Adipose tissue (tissue), 3 donors: Measurements from ENCODE around the gene TNF. TPM values are rescaled to one million over a fixed set of nuclear protein-coding genes. Genes with fewer than 3 reads are reported as not detected.
"Not testable (repeated sequence)": the region's sequence is repeated elsewhere in the genome, so short reads cannot be mapped to it uniquely, and the experiment has no call there.

Experiments used
- H3K27ac ChIP-seq: one replicate; pipeline ENCODE4 v1.5.1; 2013; ENCODE audit warnings: low read depth, low read length
- WGBS, 3 donors: extraction: QIAGEN DNeasy Blood & Tissue Kit; methylation state at CpG; one replicate each; pipeline ENCODE4 v1.1.7; 2013; 5-methylcytosine and 5-hydroxymethylcytosine counted together
- polyA plus RNA-seq, 3 donors: library from polyadenylated mRNA; stranded (reverse); fragments of 200-250 nt; gene quantifications; one replicate each; pipeline ENCODE4 v1.2.3, GENCODE V29; 2013
- donor health status: healthy with polysubstance abuse.
- donor health status: Bipolar disorder and iron deficiency.
- donor health status: healthy.

The TNF gene
- polyA plus RNA-seq, 3 donors: 0.16 to 1.1 (median 0.56) TPM

GRCh38 chr6:31580807-31581433 lies 5.6 kb downstream of the TNF start:
- H3K27ac ChIP-seq: no peak overlapping the region
- WGBS, 3 donors: 0% methylated on average over 56 to 62 of the region's 62 CpGs

DNA sequence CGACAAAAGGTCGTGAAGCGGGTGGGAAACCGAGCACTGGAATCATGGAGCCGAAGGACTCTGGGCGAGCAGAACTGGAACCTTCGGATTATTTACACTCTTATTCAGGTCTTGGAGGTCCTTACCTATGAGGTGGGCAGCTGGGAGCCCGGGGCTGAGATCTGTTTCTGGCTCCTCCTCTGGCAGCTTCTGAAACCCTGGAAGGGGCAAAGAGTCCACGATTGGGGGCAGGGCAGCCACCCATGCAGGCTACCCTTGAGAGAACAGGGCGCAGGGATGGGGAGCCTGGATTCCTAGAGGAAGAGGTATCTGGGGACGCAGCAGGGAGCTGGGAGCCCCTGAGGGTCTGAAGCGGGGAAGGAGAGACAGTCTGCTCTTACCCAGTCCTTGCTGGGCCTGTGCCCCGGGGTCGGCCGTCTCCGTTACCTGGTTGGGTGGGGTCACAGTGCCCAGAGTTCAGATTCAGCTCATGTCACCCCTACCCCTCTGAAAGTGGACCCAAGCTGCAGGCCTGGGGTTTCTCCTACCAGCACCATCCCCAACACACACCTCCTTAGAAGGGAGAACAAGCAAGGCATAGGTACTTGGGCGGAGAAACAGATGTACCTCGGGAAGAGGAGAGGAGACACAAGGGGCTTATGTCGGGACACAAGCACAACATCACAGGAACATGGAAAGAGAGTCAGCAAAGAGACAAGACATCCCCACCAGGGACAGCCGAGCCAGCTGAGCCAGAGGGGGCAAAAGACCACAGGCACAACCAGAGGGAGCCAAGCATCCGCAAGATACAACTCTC lies 6.3 kb downstream of the TNF start:
- WGBS, 3 donors: 17 to 21% (median 20%) methylated on average over 21 of the region's 21 CpGs

DNA sequence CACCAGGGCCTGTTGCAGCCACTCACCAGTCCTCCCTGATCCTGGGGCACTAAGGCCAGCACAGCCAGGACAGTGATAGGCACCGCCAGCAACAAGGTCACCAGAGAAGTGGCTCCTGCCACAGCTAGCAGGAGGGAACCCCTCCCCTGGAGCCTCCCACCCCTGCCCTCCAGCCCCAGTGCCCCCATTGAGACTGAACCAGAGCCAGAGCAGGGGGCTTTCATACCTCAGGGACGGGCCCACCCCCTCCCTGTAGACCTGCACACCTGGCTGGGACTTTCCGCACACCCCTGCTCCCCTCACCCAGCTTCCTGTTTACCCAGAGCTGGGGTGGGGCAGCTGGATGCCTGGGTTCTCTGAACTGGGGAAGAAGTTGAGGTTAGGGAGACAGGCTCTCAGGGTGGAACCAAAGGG lies 6.9 kb downstream of the TNF start, which contains the start of gene LTB:
TSS of gene LTB (minus strand) at position 195 of the 414 bp plus-strand sequence. CDS start at position 188, 7 bp downstream.
- 36 to 57% (median 50%) methylated on average over 2 to 3 of the region's 3 CpGs for WGBS, 3 donors
- H3K27ac ChIP-seq: no peak within 1 kb of the TSS

More for the DNA sequence above, 6.3 kb downstream of the TNF start:
- H3K27ac ChIP-seq: no peak overlapping the region

GRCh38 chr6:31585491-31585890 lies 10.1 kb downstream of the TNF start:
- H3K27ac ChIP-seq: no peak overlapping the region
- WGBS, 3 donors: 58 to 64% (median 62%) methylated on average over 2 of the region's 2 CpGs

DNA sequence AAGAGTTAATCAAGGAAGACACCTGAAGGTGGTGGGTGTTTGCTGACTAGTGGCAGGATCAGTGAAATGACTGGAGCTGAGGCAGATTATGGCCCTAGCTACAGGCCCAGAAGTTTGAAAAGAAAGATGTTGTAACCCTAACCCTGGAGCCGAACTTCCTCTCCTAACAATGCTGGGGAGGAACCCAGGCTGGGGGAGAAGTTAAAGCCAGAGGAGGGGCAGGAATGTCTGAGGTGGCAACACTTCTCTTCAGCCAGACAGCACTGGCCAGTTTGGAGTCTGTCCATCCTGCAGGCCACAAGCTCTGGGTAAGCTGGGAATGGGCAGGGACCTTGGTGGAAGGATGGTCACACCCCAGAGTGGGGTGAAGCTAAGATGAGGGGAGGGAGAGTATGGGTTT lies 10.6 kb downstream of the TNF start, which contains the start of gene LST1:
TSS of gene LST1 (plus strand) at position 270 of the 400 bp plus-strand sequence. CDS start 1,023 bp downstream, outside the sequence.
- WGBS, 3 donors: 29 to 50% (median 35%) methylated on average over 1 of the region's 1 CpG
- H3K27ac ChIP-seq: peak within 1 kb of the TSS; percentile 17

GRCh38 chr6:31586599-31587281 lies 11.4 kb downstream of the TNF start:
- WGBS, 3 donors: 43 to 46% (median 46%) methylated on average over 8 to 9 of the region's 9 CpGs
- H3K27ac ChIP-seq: peak overlapping the region; percentile 17

DNA sequence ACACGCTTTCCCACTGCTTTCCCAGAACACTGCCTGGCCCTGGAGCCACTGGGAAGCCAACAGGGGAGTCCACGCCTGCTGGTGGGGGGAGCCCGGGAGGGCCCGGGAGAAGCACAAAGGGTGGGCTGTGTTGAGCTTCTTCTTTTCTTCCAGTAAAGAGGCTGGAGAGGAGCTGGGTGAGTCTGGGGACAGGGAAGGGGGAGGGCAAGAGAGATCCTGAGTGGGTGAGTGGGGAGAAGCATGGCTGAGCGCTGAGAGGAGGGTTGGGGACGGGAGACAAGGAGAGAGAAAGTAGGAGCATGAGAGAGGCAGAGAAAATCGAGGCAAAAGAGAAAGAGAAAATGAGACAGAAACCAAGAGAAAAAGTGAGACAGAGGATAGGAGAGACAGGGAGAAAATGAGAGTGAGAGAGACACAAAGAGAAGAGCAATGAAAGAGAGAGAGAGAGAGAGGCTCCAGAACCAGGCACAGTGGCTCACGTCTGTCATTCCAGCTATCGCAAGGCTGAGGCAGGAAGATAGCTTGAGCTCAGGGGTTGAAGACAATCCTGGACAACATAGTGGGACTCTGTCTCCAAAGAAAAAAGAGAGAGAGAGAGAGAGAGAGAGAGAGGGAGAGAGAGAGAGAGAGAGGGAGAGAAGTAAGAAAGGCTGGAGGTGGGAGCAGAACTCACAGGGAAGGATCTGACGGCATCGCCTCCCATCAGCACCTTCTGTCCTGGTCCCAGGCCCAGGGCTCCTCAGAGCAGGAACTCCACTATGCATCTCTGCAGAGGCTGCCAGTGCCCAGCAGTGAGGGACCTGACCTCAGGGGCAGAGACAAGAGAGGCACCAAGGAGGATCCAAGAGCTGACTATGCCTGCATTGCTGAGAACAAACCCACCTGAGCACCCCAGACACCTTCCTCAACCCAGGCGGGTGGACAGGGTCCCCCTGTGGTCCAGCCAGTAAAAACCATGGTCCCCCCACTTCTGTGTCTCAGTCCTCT lies 12.7 kb downstream of the TNF start:
- WGBS, 3 donors: 50 to 58% (median 57%) methylated on average over 12 of the region's 12 CpGs
- no peak overlapping the region for H3K27ac ChIP-seq

GRCh38 chr6:31588871-31589650 lies 13.7 kb downstream of the TNF start:
- 47 to 55% (median 49%) methylated on average over 9 of the region's 9 CpGs for WGBS, 3 donors
- no peak overlapping the region for H3K27ac ChIP-seq

- 74 to 88% (median 83%) methylated on average over 5 of the region's 5 CpGs for WGBS, 3 donors
- not testable (repeated sequence) for H3K27ac ChIP-seq
Observed at GRCh38 chr6:31590691-31591090, 15.3 kb downstream of the TNF start.

DNA sequence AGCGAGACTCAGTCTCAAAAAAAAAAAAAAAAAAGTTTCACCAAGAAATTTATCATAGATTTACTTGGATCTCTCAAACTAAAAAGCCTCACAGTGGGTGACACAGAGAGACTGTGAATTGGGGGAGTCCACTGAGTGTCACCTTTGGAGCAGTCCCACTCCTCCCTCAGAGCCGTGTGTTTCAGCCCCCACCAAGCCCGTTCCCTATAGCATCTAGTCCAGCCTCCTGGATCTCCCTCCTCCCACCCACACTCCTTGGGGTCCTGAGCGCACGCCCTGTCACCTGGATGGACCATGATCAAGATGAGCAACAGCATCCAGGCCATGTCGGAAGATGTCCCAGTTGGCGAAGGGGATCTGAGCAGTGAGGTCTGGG lies 17.0 kb downstream of the TNF start:
- H3K27ac ChIP-seq: no peak overlapping the region
- WGBS, 3 donors: 86 to 94% (median 88%) methylated on average over 7 of the region's 7 CpGs

DNA sequence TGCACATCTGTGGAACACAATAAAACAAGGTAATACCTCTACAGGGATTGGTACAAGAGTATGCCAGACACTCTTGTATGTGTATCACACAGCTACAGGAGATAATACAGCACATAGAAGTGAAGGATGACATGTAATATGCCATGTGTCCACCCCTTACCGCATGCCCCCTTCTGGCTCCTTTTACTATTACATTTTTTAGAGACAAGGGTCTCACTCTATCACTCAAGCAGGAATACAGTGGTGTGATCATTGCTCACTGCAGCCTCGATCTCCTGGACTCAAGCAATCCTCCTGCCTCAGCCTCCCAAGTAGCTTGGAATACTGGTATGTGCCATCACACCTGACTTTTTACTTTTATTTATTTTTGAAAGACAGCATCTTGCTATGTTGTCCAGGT lies 21.6 kb downstream of the TNF start:
- 22 to 33% (median 23%) methylated on average over 2 of the region's 2 CpGs for WGBS, 3 donors
- H3K27ac ChIP-seq: no peak overlapping the region

- no peak overlapping the region for H3K27ac ChIP-seq
- WGBS, 3 donors: 70 to 90% (median 81%) methylated on average over 1 of the region's 1 CpG
Observed at GRCh38 chr6:31607317-31607716, 32.0 kb downstream of the TNF start.

- WGBS, 3 donors: 74% methylated on average over 8 of the region's 8 CpGs
Observed at GRCh38 chr6:31609519-31610406, 34.4 kb downstream of the TNF start.

DNA sequence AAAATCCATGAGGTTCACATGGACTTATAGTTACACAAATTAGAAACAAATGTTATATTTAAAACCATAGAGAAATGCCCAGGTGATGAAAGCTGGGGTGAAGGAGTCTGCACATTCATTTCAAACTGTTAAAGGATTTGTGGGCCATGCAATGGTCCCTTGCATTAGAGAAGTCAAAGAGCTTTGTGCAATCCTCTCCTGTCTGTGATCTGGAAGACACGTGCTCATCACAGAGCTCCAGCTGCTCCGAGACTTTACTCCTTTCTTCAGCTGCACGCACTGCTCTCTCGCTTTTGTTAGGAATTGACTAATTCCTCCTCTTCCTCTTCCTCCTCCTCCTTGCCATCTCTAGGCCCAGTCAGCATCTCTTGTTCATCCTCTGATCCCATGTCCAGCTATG lies 35.6 kb downstream of the TNF start:
- no peak overlapping the region for H3K27ac ChIP-seq
- 57 to 83% (median 75%) methylated on average over 4 of the region's 4 CpGs for WGBS, 3 donors

More at GRCh38 chr6:31609519-31610406, 34.4 kb downstream of the TNF start:
- no peak overlapping the region for H3K27ac ChIP-seq

GRCh38 chr6:31614075-31614619 lies 38.8 kb downstream of the TNF start:
- WGBS, 3 donors: 51 to 87% (median 60%) methylated on average over 8 of the region's 8 CpGs
- no peak overlapping the region for H3K27ac ChIP-seq
